Measurements from ENCODE around the gene MAPK6.
"Not testable (repeated sequence)": the region's sequence is repeated elsewhere in the genome, so short reads cannot be mapped to it uniquely, and the experiment has no call there.

Gene MAPK6

GRCh38 chr15:52018693-52019393 is at the start of gene MAPK6:
MAPK6 (plus strand) TSS chr15:52019219; CDS start chr15:52046461, 27,242 bp downstream.
- peak; percentile 81 to 91 for DNase-seq

GRCh38 chr15:51969728-51970127 is 49.3 kb upstream of the MAPK6 start:
- no peak for DNase-seq

GRCh38 chr15:51970132-51970817 is 48.7 kb upstream of the MAPK6 start:
- no peak for DNase-seq

GRCh38 chr15:51971032-51971374 is 48.0 kb upstream of the MAPK6 start:
- peak; percentile 36 to 76 for DNase-seq

GRCh38 chr15:51971375-51972133 is 47.5 kb upstream of the MAPK6 start, which contains the start of gene LEO1:
LEO1 (minus strand) TSS chr15:51971778; CDS start chr15:51971745, 33 bp downstream.
- DNase-seq = peak; percentile 99

- DNase-seq = no peak
Observed at GRCh38 chr15:51973220-51973619, 45.8 kb upstream of the MAPK6 start.

GRCh38 chr15:51973775-51974174 is 45.2 kb upstream of the MAPK6 start:
- no peak for DNase-seq

GRCh38 chr15:51982013-51982769 is 36.8 kb upstream of the MAPK6 start:
- peak; percentile 19 to 82 for DNase-seq

GRCh38 chr15:51982770-51983103 is 36.3 kb upstream of the MAPK6 start:
- no peak for DNase-seq

GRCh38 chr15:51991141-51991540 is 27.9 kb upstream of the MAPK6 start:
- DNase-seq = no peak

GRCh38 chr15:51992953-51993352 is 26.1 kb upstream of the MAPK6 start:
- DNase-seq = no peak

- no peak for DNase-seq
Observed at GRCh38 chr15:52002351-52002750, 16.7 kb upstream of the MAPK6 start.

GRCh38 chr15:52003089-52003488 is 15.9 kb upstream of the MAPK6 start:
- DNase-seq = not testable (repeated sequence)

- DNase-seq = no peak
Observed at GRCh38 chr15:52003710-52004109, 15.3 kb upstream of the MAPK6 start.

GRCh38 chr15:52004806-52005205 is 14.2 kb upstream of the MAPK6 start:
- no peak for DNase-seq

GRCh38 chr15:52005748-52006701 is 13.0 kb upstream of the MAPK6 start:
- DNase-seq = no peak

GRCh38 chr15:52006702-52007340 is 12.2 kb upstream of the MAPK6 start:
- DNase-seq = no peak

GRCh38 chr15:52008359-52008697 is 10.7 kb upstream of the MAPK6 start:
- no peak for DNase-seq

GRCh38 chr15:52008698-52009434 is 10.2 kb upstream of the MAPK6 start:
- DNase-seq = no peak
